Islet precursor cell (in vitro differentiated cells): Measurements from ENCODE around the gene ZNF84.

Experiments used
- DNase-seq: peaks from one replicate; pipeline ENCODE4 v3.0.0-alpha.2; 2018

ZNF84 gene

GRCh38 chr12:133037207-133038005 is at the start of gene ZNF84:
TSS of gene ZNF84 (plus strand) at chr12:133037509. CDS start at chr12:133041468, 3,959 bp downstream.
- peak; percentile 99 for DNase-seq

GRCh38 chr12:132998741-132999140 is 38.6 kb upstream of the ZNF84 start:
- DNase-seq = no peak

GRCh38 chr12:133010657-133011297 is 26.5 kb upstream of the ZNF84 start:
- DNase-seq = no peak

GRCh38 chr12:133023566-133023965 is 13.7 kb upstream of the ZNF84 start:
- DNase-seq = no peak

- no peak for DNase-seq
Observed at GRCh38 chr12:133026996-133027395, 10.3 kb upstream of the ZNF84 start.

- no peak for DNase-seq
Observed at GRCh38 chr12:133038118-133038709, 905 bp downstream of the ZNF84 start.

DNA sequence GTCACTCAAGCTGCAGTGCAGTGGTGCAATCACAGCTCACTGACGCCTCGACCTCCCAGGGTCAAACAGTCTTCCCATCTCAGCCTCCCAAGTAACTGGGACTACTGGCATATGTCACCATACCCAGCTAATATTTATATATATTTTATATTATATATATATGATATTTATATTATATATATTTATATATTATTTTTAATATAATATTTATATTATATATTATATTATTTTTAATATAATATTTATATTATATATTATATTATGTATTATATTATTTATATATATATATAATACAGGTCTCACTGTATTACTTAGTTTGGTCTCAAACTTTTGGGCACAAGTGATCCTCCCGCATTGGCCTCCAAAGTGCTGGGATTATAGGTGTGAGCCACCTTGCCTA is 9.4 kb downstream of the ZNF84 start:
- DNase-seq = no peak

DNA sequence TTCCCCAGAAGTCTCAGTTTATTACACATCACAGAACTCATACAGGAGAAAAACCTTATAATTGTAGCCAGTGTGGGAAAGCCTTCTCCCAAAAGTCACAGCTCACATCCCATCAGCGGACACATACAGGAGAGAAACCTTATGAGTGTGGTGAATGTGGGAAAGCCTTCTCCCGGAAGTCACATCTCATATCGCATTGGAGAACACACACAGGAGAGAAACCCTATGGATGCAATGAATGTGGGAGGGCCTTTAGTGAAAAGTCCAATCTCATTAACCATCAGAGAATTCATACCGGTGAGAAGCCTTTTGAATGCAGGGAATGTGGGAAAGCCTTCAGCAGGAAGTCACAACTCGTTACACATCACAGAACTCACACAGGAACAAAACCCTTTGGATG is 20.1 kb downstream of the ZNF84 start:
- DNase-seq = no peak

DNA sequence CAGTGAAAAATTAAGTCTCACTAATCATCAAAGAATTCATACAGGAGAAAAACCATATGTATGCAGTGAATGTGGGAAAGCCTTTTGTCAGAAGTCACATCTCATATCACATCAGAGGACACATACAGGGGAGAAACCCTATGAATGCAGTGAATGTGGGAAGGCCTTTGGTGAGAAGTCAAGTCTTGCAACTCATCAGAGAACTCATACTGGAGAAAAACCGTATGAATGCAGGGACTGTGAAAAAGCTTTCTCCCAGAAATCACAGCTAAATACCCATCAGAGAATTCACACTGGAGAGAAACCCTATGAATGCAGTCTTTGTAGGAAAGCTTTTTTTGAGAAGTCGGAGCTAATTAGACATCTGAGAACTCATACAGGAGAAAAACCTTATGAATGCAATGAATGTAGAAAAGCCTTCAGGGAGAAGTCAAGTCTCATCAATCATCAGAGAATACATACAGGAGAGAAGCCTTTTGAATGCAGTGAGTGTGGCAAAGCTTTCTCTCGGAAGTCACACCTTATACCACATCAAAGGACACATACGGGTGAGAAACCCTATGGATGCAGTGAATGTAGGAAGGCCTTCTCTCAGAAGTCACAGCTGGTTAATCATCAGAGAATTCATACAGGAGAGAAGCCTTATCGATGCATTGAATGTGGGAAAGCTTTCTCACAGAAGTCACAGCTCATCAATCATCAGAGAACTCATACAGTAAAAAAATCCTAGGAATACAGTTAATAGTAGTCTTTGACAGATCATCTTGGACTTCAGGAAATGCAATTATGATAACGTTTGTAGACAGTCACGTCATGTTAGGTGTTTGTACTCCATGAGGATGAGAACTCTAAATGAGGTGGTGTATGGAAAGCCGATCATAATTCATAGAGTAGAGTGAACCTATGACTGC is 21.1 kb downstream of the ZNF84 start:
- DNase-seq = no peak

- no peak for DNase-seq
Observed at GRCh38 chr12:133061954-133062353, 24.6 kb downstream of the ZNF84 start.

GRCh38 chr12:133063556-133063955 is 26.2 kb downstream of the ZNF84 start:
- no peak for DNase-seq

DNA sequence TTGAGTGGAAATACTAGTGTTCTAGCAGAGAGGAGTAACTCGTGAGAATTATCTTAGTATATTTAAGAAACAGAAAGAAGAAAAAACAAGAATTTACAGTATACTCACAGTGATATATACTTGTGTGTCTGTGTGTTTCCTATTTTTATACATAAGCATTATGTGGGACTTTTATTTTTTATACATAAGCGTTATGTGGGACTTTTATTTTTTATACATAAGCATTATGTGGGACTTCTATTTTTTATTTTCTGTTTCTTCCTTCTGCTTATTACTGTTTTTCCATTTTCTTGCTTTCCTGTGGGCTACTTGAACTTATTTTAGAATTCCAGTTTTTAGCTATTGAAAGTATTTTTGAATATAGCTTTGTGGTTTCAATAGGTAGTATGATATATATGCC is 36.5 kb downstream of the ZNF84 start:
- DNase-seq = no peak

DNA sequence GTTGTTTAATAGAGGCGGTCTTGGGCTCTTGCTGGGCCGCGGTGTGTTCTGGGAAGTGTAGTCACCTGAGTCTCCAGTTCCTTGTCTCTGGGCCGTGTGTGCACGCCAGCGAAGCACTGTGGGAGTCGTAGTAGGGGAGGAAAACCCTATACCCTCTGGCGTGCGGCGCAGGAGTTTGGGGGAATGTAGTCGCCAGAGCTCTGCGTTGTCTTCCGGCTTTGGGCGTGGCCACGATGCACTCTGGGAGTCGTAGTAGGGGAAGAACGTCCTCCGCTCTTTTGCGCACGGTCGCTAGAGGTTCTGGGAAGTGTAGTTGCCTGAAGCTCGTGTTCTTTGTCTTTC is 42.7 kb downstream of the ZNF84 start:
- peak; percentile 100 for DNase-seq

DNA sequence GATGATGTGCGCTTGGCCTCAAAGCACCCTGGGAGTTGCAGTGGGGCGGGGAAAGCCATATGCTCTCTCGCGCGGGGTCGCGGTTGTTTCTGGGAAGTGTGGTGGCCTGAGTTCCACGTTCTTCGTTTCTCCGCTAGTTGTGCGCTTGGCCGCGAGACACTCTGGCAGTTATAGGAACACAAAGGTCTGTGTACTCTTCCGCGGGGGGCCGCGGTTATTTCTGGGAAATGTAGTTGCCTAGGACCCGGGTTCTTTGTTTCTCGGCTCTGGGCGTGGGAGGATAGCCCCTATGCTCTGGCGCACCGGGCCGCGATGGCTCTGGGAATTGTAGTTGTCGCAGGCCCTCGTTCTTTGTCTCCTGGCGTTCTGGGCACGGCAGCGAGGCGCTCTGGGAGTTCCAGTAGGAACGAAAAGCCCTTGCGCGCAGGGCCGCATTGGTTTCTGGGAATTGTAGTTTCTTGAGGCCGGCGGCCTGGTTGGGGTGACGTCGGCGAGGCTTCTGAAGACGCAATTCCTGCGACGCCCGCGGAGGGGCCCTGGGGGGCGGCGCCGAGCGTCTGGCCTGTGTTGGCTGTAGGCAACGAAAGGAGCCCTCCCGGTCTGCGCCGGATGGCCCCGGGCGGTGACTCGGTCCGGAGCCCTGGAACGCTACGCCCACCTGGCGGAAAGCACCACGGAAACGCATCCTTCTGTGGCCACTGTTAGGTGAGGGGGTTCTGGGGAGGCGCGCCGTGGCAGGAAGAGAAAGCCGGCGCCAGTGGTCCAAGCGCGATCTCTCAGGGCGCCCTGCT is 43.3 kb downstream of the ZNF84 start, which contains the start of gene ZNF140:
ZNF140 (plus strand) TSS at position 556 of the 791 bp plus-strand sequence. CDS start 398 bp downstream, outside the sequence.
- peak; percentile 99 for DNase-seq

DNA sequence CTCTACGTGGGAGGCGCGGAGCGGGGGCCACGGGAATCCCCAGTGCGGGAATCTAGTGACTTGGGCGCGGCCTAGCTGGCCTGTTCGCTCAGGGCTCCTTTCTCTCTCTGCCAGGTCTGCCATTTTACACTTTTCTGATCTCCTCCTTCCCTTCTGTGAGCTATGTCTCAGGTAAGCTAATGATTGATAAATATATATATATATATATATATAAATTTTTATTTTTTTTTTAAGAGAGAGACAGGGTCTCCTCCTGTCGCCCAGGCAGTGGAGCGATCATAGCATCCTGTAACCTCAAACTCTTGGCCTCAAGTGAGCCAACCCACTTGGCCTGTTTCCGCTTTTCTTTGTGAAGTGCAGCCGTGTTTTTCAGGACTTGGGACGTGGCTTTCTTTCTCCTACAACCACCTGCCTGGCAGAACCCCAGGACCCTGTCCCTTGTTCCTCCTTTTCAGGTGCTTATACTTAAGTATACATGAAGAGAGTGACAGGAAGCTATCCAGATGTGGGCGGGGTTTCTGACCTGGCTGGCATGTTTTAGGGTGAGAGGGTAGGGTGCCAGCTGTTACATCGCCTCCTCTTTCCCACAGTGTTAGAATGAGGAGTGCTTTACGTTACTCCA is 44.0 kb downstream of the ZNF84 start:
- DNase-seq = no peak

- no peak for DNase-seq
Observed at GRCh38 chr12:133083345-133083744, 46.0 kb downstream of the ZNF84 start.

GRCh38 chr12:133105620-133106019 is 68.3 kb downstream of the ZNF84 start:
- DNase-seq = no peak

- DNase-seq = no peak
Observed at GRCh38 chr12:133106253-133106652, 68.9 kb downstream of the ZNF84 start.

DNA sequence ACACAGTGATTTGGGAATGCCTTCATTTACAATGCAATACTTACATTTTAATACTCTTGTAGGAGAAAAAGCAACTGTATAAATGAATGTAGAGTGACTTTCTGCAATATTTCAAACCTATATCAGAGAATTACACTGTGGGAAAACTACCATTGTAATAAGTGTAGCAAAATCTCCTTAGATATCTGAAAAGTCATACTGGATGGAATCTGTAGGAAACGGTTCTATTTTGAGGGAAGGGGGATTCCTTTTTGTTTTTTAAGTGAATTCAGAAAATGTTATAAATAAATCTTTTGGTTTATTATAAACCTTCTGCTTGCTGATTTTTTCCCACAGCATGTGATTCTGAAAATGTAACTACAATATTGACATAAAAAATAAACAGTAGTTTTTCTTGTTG is 69.8 kb downstream of the ZNF84 start:
- DNase-seq = no peak

DNA sequence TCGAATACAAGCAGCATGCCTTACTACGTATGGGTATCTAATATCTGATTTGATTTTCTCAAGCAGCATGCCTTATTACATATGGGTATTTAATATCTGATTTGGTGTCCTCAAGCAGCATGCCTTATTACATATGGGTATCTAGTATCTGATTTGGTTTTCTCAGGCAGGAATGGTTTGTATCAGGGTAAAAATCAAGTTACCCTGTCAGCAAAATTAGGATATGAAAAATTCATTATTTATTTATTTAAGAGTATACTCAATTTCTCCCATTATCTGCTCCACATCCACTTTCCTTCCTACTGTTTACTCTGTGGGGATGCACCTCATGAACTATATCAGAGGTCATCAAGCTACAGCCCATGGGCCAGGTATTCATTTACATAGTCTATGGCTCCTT is 70.8 kb downstream of the ZNF84 start:
- no peak for DNase-seq
